Gastroesophageal sphincter (tissue), 3 donors: ENCODE data around the gene ABI2.

Experiments
- CTCF ChIP-seq, 4 experiments: fragments of 200-600 bp in 2 of 4; fragments of 450-650 bp in 2 of 4; sonication (generic) in 1 of 4; IDR thresholded peaks; one replicate each; pipeline ENCODE4 v1.5.1; 2017 to 2019; ENCODE audit warnings: antibody characterized with exemption in 4 of 4, mild to moderate bottlenecking in 2 of 4, moderate library complexity in 2 of 4
- POLR2A ChIP-seq, 2 donors: fragments of 450-650 bp; IDR thresholded peaks; one replicate each; pipeline ENCODE4 v1.6.1; 2017; ENCODE audit warnings: antibody characterized with exemption in 2 of 2, mild to moderate bottlenecking in 2 of 2, moderate library complexity in 1 of 2
- POLR2AphosphoS5 ChIP-seq: sonication (generic); formaldehyde crosslinking; IDR thresholded peaks from one replicate; pipeline ENCODE4 v1.6.1; 2017; ENCODE audit warnings: antibody characterized with exemption

DNA sequence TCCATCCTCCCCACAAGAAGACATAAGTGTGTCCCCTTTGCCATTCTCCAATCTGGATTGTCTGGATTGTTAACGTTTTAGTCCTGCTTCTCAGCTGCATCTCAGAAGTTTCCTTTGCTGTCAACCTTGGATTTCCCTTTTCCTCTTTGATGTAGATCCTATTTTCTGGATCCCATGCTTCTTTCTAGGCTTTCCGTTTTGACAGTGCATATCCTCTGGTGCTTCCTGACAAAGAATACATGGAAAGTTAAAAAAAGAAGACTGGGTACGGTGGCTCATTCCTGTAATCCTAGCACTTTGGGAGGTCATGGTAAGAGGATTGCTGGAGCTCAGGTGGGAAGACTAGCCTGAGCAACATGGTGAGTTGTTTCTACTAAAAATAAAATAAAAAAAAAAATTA lies 26.8 kb downstream of the ABI2 start:
- TF ChIP-seq CTCF (IDR thresholded peaks at IDR 0.05) = no peak
- no peak for TF ChIP-seq POLR2AphosphoS5
- TF ChIP-seq POLR2A (IDR thresholded peaks at IDR 0.05) = no peak
